ENCODE results near the gene ATXN1.

DNA sequence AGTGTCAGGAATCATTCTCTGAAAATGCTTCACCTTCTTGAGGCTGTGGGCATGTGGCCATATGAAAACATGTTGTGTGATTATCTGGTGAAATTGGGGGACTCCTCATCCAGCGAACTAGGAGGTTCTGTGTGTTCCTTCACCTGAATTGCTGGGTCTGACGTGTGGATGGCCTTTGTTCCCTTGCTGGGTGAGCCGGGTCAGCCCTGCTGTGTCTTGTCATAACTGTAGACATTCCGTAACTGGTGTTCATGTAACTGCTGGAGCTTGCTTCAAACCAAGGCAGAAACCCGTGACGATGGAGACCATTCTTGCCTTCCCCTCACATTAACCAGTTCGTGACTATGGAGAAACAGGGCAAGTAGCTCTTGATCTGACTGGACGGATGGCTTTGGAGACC is 399.4 kb downstream of the ATXN1 start:
- TF ChIP-seq, protein P1, sequence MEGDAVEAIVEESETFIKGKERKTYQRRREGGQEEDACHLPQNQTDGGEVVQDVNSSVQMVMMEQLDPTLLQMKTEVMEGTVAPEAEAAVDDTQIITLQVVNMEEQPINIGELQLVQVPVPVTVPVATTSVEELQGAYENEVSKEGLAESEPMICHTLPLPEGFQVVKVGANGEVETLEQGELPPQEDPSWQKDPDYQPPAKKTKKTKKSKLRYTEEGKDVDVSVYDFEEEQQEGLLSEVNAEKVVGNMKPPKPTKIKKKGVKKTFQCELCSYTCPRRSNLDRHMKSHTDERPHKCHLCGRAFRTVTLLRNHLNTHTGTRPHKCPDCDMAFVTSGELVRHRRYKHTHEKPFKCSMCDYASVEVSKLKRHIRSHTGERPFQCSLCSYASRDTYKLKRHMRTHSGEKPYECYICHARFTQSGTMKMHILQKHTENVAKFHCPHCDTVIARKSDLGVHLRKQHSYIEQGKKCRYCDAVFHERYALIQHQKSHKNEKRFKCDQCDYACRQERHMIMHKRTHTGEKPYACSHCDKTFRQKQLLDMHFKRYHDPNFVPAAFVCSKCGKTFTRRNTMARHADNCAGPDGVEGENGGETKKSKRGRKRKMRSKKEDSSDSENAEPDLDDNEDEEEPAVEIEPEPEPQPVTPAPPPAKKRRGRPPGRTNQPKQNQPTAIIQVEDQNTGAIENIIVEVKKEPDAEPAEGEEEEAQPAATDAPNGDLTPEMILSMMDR (IDR thresholded peaks at IDR 0.05): no peak
- no peak for TF ChIP-seq POLR2A (IDR thresholded peaks at IDR 0.05)

Measured in testis (tissue), 2 donors.